Thyroid gland (tissue), 4 donors: ENCODE results near the gene EXOC4.
A peak's percentile ranks its signal among the peaks of the same experiment; 100 is the strongest.

Experiments
- POLR2A ChIP-seq, 2 donors: fragments of 450-650 bp; IDR thresholded peaks; one replicate each; pipeline ENCODE4 v1.6.1; 2017; ENCODE audit warnings: antibody characterized with exemption in 2 of 2, mild to moderate bottlenecking in 2 of 2, moderate library complexity in 1 of 2
- TF ChIP-seq, protein P1 (sequence below), 6 experiments: fragments of 200-600 bp in 3 of 6; fragments of 450-650 bp in 3 of 6; sonication (generic) in 3 of 6; IDR thresholded peaks; one replicate each; pipeline ENCODE4 v1.5.1; 2016 to 2019; ENCODE audit warnings: antibody characterized with exemption in 6 of 6, mild to moderate bottlenecking in 2 of 6, inconsistent platforms in 1 of 6, moderate library complexity in 1 of 6

DNA sequence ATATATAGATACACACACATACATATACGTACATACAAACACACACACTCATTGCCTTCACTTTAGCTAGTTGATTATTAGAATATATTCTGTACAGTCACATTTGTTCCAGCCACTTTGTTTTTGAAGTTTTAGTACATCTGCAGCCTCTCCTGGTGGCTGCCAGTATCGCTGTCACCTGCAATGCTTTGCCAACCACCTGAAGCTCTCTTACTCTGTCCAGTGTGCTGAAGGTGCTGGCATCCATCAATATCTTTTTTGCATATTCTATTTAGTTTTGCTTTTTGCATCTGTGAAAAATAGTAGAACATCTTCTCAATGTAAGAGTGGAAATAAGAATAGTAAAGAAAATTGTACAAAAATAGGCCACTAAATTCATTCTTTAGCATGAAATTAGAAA, 388.6 kb downstream of the EXOC4 start:
- TF ChIP-seq, protein P1, sequence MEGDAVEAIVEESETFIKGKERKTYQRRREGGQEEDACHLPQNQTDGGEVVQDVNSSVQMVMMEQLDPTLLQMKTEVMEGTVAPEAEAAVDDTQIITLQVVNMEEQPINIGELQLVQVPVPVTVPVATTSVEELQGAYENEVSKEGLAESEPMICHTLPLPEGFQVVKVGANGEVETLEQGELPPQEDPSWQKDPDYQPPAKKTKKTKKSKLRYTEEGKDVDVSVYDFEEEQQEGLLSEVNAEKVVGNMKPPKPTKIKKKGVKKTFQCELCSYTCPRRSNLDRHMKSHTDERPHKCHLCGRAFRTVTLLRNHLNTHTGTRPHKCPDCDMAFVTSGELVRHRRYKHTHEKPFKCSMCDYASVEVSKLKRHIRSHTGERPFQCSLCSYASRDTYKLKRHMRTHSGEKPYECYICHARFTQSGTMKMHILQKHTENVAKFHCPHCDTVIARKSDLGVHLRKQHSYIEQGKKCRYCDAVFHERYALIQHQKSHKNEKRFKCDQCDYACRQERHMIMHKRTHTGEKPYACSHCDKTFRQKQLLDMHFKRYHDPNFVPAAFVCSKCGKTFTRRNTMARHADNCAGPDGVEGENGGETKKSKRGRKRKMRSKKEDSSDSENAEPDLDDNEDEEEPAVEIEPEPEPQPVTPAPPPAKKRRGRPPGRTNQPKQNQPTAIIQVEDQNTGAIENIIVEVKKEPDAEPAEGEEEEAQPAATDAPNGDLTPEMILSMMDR (IDR thresholded peaks at IDR 0.05) = peak in 3 of 6 experiments; percentile 24 to 29 (median 24)
- no peak for TF ChIP-seq POLR2A (IDR thresholded peaks at IDR 0.05)
